GM19043 (cell line): ENCODE data around the gene AIPL1.

ENCODE experiments used
- ATAC-seq: cut with Tn5 transposase; IDR thresholded peaks from one replicate; pipeline ENCODE4 v1.9.1; 2021; ENCODE audit warnings: low read depth; ENCODE audit not compliant: unreplicated experiment

AIPL1 gene

GRCh38 chr17:6423931-6424330 is 11.0 kb downstream of the AIPL1 start:
- ATAC-seq, result no peak

DNA sequence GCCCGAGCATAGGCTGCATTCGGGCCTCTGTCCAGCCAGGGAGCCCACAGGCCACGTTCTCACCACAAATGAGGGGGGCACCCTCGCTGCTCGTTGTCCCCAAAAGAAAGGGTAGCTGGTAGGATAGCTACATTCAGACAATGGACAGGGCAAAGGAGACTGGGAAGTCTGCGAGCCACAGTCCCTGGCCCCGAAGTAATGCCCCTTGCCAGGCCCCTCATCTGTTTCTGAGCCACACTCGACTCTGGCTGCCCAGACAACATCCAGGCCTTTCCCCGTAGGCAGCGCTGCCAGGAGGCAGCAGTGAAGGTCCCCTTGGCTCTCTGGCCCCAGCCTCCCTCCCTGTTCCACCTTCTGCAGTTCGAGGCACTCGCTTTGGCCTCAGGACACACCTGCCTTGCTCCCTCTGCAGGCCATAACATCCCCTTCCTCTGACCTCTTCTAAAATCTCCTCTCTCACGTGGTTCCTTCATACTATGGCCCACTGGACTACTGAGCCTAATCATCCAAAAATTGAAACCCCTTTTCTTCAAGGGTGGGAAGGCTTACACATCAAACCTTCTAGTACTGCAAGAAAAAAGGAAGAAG is 12.2 kb downstream of the AIPL1 start:
- ATAC-seq, result no peak

- no peak for ATAC-seq
These were observed 13.0 kb downstream of the AIPL1 start for GRCh38 chr17:6421700-6422604.

GRCh38 chr17:6420173-6420641 is 14.7 kb downstream of the AIPL1 start:
- no peak for ATAC-seq

DNA sequence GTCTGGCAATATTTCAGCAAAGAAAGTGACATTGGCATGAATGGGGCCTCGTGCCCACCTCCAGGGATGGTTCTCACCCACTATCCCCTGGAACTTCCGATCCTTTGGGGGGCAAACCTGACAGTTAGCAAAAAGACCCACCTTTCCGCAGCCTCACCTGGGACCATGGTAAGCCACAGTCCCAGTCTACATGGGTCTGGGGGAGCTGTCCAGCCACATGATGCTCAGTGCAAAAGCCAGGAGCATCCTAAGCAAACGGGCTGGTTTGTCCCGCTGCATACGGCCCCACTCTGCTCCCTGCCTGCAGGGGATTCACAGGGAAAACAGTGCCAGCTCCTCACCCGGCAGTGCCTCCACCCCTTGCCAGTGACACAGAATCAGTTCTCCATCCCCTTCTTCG is 19.3 kb downstream of the AIPL1 start:
- ATAC-seq, result no peak

DNA sequence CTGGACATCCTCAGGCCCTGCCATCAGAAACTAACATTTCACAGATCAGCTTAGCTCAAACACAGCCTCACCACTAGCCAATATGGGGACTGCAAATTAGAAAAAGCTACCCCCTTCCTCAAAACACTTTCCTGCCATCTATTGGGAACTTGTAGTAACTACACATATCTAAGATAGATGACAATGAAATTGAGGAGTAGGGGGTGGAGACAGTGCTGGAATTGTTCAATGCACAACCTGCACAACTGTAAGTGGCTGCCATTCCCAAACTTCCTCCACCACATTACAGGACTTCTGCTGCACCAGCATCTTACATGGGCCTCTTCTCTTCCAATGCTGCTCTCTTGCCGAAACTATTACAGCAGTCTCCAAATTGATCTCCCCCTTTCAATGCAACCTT is 21.9 kb downstream of the AIPL1 start:
- no peak for ATAC-seq

GRCh38 chr17:6408735-6409134 is 26.2 kb downstream of the AIPL1 start:
- ATAC-seq, result no peak

- ATAC-seq, result no peak
These were observed 26.6 kb downstream of the AIPL1 start for GRCh38 chr17:6408276-6408675.

DNA sequence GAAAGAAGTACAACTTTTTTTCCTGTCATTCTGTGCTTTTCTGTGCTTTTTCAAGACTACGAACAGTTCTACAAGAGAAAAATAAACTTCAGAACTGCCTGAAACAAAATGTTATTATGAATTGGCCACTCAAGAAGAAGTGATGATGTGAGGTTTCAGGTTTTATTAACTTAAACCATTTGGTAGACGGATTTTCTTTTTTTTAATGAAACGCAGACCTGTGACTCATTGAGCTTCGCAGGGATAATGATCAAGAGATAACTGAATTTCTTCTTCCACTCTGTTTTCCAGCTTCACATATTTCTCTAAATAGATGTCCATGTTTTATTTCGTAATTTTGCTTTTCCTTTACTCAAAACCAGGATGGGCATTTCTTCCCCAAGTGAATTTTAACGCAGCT is 32.7 kb downstream of the AIPL1 start:
- no peak for ATAC-seq

DNA sequence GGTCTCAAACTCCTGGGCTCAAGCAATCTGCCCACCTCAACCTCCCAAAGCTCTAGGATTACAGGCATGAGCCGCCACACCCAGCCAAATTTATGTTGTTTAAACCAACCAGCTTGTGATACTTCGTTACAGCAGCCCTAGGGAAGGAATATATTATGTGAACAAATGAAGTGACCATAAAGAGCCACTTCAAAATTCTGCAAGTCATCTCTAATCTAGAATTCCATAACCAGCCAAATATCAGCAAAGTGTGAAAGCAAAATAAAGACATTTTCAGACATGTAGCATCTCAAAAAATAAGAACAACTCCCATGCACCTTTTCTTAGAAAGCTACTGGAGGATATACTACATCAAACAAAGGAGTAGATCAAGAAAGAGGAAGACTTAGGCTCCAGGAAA is 36.0 kb downstream of the AIPL1 start:
- no peak for ATAC-seq

GRCh38 chr17:6394055-6394606 is 40.8 kb downstream of the AIPL1 start:
- ATAC-seq, result no peak

DNA sequence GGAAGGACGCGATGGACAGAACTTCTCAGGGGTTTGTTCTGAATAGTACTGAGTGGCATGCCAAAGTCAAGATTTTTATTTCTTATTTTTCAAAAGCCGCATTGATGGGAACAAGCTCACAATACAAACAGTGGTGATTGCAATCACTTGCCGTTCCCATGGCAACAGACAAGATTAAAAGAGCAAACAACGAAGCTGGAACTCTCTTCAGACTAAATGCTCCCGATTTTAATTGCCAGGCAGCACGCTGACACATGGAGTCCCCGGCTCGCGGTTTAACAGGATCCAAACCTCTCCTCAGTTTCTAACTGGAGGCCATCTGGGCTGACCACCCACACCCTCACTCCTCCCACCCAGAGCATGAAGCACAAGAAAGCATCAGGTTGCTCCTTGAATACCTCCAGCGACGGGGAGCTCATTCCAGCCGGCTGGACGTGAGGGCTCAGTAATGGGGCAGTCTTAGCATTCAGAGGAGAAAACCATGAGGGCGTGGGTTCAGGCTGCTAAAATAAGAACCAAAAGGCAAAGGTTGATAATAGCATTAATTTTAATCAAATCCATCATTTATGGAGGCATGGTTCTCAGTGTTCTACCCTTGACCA is 41.5 kb downstream of the AIPL1 start:
- ATAC-seq, result no peak

- ATAC-seq, result no peak
These were observed 42.1 kb downstream of the AIPL1 start for GRCh38 chr17:6392609-6393350.

DNA sequence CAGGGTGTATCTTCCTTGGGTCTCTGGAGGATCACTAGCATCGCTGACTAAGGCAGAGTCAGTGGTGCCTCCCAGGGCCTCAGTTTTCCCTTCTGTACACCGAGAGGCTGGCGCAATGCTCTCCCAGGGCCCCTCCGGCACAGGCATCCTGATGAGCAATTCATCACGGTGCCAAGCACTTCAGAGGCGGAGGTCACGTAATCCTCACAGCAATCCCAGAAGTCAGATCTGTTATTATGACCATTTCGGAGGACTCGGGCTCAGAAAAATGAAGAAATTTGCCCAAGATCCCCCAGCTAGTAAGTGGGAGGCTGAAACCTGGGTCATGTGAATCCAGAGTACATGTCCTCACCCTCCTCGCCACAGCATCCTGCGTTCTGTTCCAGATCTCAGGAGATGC is 46.5 kb downstream of the AIPL1 start:
- no peak for ATAC-seq

GRCh38 chr17:6387858-6388257 is 47.1 kb downstream of the AIPL1 start:
- ATAC-seq, result no peak

GRCh38 chr17:6387442-6387841 is 47.5 kb downstream of the AIPL1 start:
- no peak for ATAC-seq

DNA sequence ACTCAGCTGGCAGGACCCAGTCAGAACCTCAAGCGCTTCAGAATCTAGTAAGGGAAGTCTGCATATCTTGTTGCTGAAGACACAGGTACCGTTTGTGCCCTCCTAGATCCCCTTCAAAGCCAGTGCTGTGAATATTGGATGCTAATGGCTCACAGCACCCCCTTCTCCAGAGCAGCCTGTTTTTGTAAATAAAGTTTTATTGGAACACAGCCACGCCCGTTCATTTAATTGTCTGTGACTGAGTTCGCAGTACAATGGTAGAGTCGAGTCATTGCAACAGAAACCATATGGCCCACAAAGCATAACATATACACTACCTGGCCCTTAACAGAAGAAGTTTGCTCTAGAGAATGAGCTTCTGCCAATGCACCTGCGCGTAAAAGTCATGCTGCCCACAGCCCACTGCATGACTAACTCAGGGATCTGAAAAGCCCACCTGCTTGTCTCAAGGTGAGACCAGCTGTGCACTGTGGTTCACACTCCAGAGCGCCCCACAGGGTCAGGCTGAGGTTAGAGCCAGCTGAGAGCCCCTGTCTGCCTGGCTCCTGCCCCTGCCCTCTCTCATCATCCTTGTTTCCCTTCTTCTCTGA is 48.8 kb downstream of the AIPL1 start:
- ATAC-seq, result no peak

DNA sequence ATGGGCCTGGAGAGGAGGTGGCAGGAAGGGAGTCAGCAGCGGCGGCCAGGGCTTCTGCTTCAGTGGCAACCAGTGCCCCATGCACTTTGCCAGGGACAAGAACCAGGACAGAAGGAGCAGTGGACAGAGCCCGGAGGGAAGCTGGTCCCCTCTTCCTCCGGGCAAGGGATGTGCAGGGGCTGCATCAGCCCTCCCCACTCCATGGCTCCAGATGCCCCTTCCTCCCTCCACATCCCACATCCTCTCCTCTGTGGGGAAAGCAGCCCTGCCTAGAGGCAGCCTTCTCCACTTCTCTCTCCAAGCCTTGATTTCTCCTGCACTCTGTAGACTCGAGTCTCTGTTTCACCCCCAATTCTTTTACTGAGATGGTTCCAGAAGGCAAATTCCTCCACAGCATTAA is 50.4 kb downstream of the AIPL1 start:
- no peak for ATAC-seq

DNA sequence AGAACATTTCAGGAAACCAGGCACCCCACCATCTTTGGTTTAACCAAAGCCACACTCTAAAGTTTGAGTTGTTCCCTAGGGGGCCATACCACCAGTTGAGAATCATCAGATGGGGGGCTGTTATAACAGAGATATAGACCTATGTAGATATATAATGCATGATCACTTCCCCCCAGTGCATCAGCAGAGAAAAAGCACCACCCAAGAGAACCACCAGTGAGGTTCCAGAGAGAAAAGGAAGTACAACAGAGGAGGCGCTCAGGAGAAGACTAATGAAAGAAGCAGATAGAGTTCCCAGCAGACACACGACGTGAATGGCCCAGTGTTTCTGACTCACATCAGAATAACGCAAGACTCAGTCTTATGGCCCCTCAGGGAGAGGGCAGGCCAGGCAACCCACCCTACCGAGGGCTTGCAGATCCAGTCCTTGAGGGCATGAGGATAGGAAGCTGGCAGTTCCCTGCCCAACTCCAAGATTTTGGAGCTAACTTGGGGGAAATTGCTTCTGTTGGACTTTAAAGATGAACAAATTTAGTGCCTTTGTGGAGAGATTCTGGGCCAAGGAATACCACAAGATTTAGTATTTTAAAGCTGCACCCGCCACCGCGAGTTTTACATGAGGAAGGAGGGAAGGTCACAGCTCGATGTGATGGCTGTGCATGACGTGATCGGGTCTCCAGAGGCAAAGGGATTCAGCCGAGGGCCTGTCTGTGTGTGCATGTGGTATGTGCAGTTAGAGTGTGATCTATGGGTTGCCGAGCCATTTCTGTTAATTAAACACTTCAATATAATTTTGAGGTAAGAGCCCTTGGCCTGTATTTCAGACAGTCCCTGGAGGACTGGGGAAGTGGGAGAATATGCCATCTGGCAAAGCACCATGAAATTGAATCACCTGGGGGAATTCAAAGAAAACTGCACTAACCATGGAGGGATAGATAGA is 53.1 kb downstream of the AIPL1 start:
- ATAC-seq, result no peak
